ENCODE measurements around the gene BTBD16. TPM values are rescaled to one million over a fixed set of nuclear protein-coding genes. Genes with fewer than 3 reads are reported as not detected.

BTBD16 gene
- total RNA-seq, 1 experiment from 2014 or later: not detected

DNA sequence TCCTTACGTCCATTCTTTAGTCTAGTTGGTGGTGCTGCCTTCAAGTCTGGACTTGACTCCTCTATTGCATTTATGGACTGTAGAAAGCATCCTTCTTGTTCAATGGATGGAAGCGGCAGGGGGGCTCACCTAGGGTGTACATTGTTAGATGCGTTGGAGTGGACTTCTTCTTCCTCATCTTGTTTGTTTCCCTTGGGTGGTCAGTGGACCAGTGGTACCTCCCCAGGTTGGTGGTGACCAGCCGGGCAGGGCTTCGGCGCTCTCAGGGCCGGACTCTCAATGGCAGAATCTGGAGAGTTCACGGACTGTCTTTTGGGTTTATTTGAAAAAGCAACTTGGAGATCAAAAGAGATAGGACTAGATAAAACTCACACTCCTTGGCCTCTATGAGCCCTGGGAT, 6.2 kb upstream of the BTBD16 start (continued):
- no peak for TF ChIP-seq E2F5 (CRISPR knock-in tag; IDR thresholded peaks at IDR 0.05)
- TF ChIP-seq, protein P1, sequence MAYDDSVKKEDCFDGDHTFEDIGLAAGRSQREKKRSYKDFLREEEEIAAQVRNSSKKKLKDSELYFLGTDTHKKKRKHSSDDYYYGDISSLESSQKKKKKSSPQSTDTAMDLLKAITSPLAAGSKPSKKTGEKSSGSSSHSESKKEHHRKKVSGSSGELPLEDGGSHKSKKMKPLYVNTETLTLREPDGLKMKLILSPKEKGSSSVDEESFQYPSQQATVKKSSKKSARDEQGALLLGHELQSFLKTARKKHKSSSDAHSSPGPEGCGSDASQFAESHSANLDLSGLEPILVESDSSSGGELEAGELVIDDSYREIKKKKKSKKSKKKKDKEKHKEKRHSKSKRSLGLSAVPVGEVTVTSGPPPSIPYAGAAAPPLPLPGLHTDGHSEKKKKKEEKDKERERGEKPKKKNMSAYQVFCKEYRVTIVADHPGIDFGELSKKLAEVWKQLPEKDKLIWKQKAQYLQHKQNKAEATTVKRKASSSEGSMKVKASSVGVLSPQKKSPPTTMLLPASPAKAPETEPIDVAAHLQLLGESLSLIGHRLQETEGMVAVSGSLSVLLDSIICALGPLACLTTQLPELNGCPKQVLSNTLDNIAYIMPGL (CRISPR knock-in tag; IDR thresholded peaks at IDR 0.05): no peak

DNA sequence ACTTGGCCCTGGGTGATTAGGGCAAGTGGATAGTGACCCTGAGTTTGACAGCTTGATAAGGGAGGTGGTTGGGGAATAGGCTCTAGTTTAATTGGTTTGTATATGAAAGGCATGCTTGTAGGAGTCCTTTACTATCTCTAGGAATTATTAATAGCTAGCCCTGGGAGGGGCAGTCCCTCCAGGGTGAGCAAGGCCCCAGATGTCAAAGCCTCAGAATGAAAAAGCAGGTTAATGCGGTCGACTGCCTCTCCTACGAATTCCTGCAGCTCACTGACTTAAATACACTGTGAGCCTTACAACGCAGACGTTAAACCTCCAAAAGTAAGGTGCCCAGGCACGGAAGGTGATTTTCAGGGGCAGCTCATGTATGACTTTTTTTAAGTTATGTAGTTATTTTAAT, 5.2 kb upstream of the BTBD16 start:
- Mint-ChIP-seq H3K4me3 (no peak overlapping the region), H3K9me3 (peaks cover 21% of the 10 kb centered on the region), H3K27ac (no peak overlapping the region), H3K27me3 (ENCODE audit: low read depth) (no peaks in the 10 kb centered on the region; the same call in 1 of the 2 replicates), H3K36me3 (peaks cover 23% of the 10 kb centered on the region), H3K4me1 (peaks cover 5% of the 10 kb centered on the region)
- ChIA-PET POLR2A (no interaction called here), CTCF (no interaction called here)
- ATAC-seq: no peak
- DNase-seq (ENCODE audit: low spot score): no peak
- TF ChIP-seq ZNF396 (CRISPR knock-in tag; IDR thresholded peaks at IDR 0.05; ENCODE audit: borderline replicate concordance): no peak
- no peak for TF ChIP-seq SP1 (CRISPR knock-in tag; conservative IDR thresholded peaks at IDR 0.05)
- TF ChIP-seq RELA (CRISPR knock-in tag; IDR thresholded peaks at IDR 0.05; ENCODE audit: borderline replicate concordance): no peak
- TF ChIP-seq, protein P2, sequence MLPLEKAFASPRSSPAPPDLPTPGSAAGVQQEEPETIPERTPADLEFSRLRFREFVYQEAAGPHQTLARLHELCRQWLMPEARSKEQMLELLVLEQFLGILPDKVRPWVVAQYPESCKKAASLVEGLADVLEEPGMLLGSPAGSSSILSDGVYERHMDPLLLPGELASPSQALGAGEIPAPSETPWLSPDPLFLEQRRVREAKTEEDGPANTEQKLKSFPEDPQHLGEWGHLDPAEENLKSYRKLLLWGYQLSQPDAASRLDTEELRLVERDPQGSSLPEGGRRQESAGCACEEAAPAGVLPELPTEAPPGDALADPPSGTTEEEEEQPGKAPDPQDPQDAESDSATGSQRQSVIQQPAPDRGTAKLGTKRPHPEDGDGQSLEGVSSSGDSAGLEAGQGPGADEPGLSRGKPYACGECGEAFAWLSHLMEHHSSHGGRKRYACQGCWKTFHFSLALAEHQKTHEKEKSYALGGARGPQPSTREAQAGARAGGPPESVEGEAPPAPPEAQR (CRISPR knock-in tag; IDR thresholded peaks at IDR 0.05): no peak
- no peak for TF ChIP-seq HMGA2 (CRISPR knock-in tag; IDR thresholded peaks at IDR 0.05)
- no peak for TF ChIP-seq E2F4 (CRISPR knock-in tag; IDR thresholded peaks at IDR 0.05; ENCODE audit: borderline replicate concordance, low read depth)
- TF ChIP-seq ZNF416 (CRISPR knock-in tag; IDR thresholded peaks at IDR 0.05): no peak
- no peak for TF ChIP-seq PRRX2 (CRISPR knock-in tag; IDR thresholded peaks at IDR 0.05)
- TF ChIP-seq KAT7 (CRISPR knock-in tag; IDR thresholded peaks at IDR 0.05; ENCODE audit: borderline replicate concordance): no peak
- TF ChIP-seq JAZF1 (CRISPR knock-in tag; IDR thresholded peaks at IDR 0.05): no peak
- TF ChIP-seq RORB (CRISPR knock-in tag; IDR thresholded peaks at IDR 0.05): no peak
- TF ChIP-seq ZNF425 (CRISPR knock-in tag; conservative IDR thresholded peaks at IDR 0.05): no peak
- TF ChIP-seq, protein P3, sequence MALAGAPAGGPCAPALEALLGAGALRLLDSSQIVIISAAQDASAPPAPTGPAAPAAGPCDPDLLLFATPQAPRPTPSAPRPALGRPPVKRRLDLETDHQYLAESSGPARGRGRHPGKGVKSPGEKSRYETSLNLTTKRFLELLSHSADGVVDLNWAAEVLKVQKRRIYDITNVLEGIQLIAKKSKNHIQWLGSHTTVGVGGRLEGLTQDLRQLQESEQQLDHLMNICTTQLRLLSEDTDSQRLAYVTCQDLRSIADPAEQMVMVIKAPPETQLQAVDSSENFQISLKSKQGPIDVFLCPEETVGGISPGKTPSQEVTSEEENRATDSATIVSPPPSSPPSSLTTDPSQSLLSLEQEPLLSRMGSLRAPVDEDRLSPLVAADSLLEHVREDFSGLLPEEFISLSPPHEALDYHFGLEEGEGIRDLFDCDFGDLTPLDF (CRISPR knock-in tag; IDR thresholded peaks at IDR 0.05): no peak
- no peak for TF ChIP-seq TP53 (CRISPR knock-in tag; IDR thresholded peaks at IDR 0.05)
- no peak for TF ChIP-seq ZNF317 (CRISPR knock-in tag; IDR thresholded peaks at IDR 0.05; ENCODE audit: borderline replicate concordance, low read depth)
- TF ChIP-seq, protein P4, sequence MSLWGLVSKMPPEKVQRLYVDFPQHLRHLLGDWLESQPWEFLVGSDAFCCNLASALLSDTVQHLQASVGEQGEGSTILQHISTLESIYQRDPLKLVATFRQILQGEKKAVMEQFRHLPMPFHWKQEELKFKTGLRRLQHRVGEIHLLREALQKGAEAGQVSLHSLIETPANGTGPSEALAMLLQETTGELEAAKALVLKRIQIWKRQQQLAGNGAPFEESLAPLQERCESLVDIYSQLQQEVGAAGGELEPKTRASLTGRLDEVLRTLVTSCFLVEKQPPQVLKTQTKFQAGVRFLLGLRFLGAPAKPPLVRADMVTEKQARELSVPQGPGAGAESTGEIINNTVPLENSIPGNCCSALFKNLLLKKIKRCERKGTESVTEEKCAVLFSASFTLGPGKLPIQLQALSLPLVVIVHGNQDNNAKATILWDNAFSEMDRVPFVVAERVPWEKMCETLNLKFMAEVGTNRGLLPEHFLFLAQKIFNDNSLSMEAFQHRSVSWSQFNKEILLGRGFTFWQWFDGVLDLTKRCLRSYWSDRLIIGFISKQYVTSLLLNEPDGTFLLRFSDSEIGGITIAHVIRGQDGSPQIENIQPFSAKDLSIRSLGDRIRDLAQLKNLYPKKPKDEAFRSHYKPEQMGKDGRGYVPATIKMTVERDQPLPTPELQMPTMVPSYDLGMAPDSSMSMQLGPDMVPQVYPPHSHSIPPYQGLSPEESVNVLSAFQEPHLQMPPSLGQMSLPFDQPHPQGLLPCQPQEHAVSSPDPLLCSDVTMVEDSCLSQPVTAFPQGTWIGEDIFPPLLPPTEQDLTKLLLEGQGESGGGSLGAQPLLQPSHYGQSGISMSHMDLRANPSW (CRISPR knock-in tag; conservative IDR thresholded peaks at IDR 0.05; ENCODE audit: low read depth): no peak
- TF ChIP-seq ZBTB21 (CRISPR knock-in tag; IDR thresholded peaks at IDR 0.05; ENCODE audit: borderline replicate concordance): no peak
- no peak for TF ChIP-seq CBFB (CRISPR knock-in tag; IDR thresholded peaks at IDR 0.05; ENCODE audit: low read depth)
- TF ChIP-seq CDX4 (CRISPR knock-in tag; IDR thresholded peaks at IDR 0.05; ENCODE audit: borderline replicate concordance): no peak
- TF ChIP-seq, protein P5, sequence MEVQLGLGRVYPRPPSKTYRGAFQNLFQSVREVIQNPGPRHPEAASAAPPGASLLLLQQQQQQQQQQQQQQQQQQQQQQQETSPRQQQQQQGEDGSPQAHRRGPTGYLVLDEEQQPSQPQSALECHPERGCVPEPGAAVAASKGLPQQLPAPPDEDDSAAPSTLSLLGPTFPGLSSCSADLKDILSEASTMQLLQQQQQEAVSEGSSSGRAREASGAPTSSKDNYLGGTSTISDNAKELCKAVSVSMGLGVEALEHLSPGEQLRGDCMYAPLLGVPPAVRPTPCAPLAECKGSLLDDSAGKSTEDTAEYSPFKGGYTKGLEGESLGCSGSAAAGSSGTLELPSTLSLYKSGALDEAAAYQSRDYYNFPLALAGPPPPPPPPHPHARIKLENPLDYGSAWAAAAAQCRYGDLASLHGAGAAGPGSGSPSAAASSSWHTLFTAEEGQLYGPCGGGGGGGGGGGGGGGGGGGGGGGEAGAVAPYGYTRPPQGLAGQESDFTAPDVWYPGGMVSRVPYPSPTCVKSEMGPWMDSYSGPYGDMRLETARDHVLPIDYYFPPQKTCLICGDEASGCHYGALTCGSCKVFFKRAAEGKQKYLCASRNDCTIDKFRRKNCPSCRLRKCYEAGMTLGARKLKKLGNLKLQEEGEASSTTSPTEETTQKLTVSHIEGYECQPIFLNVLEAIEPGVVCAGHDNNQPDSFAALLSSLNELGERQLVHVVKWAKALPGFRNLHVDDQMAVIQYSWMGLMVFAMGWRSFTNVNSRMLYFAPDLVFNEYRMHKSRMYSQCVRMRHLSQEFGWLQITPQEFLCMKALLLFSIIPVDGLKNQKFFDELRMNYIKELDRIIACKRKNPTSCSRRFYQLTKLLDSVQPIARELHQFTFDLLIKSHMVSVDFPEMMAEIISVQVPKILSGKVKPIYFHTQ (CRISPR knock-in tag; IDR thresholded peaks at IDR 0.05): no peak
